RPMI7951 (cell line): ENCODE data around the gene VOPP1. TPM values are rescaled to one million over a fixed set of nuclear protein-coding genes. Genes with fewer than 3 reads are reported as not detected.
A peak's percentile ranks its signal among the peaks of the same experiment; 100 is the strongest.

Source experiments
- DNase-seq: peaks from one replicate; pipeline ENCODE4 v3.0.0-alpha.2; 2012; ENCODE audit warnings: low read depth
- total RNA-seq: library from RNA; depleted of rRNA; stranded (reverse); fragments of >200 nt; shearing (Covaris generic); gene quantifications from 2 replicates; pipeline ENCODE4 v1.2.3, GENCODE V29; 2014

VOPP1 gene
- total RNA-seq, 1 experiment from 2014 or later: 89.6 TPM

- DNase-seq: peak; percentile 63
These were observed 40.0 kb downstream of the VOPP1 start for GRCh38 chr7:55532150-55532917.

GRCh38 chr7:55531536-55531935 lies 40.8 kb downstream of the VOPP1 start:
- no peak for DNase-seq

DNA sequence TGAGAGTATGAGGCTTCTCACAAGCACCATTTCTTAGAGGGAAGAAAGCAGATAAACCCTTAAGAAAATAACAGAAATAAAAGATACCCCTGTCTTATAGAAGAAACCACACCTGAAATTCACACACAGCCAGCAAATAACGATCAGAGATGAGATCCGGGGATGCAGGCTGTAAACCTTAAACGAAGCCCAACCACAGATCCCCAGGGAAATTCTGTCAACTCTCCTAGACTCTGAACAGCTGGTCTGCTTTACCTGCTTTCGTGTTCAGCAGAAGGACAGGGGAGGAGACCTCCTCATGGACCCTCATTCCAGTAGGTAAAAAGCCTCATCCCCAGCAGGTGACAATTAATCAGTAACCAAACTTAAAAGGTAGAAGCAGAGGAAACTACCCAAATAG lies 45.0 kb downstream of the VOPP1 start:
- no peak for DNase-seq

DNA sequence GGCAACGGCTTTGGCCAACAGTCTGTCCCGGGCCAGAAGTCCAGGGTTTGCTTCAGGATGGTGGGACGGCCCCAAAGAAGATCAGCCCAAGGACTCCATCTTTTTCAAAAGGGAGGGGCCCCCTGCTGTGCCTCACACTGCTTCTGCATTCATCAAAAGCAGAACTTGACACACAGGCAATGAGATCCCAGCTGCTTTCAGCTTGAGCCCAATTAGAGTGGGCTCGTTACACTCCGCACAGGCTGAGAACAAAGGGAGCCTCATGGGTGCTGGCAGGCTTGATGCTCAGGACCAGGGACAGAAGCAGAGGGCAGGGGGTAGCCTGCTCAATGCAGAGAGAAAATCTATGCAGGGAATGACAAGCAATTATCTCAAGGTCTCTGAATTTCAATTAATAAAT lies 45.5 kb downstream of the VOPP1 start:
- no peak for DNase-seq

- no peak for DNase-seq
These were observed 46.0 kb downstream of the VOPP1 start for GRCh38 chr7:55526329-55526728.

- no peak for DNase-seq
These were observed 47.6 kb downstream of the VOPP1 start for GRCh38 chr7:55524558-55525310.

DNA sequence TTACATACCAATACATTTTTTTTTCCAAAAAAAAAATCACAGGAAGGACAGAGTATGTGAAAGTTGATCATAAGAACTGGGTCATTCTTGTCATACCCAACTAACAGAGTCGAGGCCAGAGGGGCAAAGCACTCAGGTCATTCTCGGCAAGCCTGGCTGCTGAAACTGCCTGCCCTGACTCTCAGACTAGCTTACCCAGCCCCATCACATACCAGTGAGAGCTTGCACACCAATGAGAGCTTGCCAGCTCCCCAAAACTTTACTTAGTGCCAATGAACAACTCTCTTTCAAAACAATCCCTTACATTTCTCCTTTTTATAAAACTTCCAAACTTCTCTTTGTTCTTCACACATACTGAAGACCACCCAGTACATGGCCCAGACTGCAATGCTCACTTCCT lies 48.9 kb downstream of the VOPP1 start:
- DNase-seq: no peak

GRCh38 chr7:55521917-55522902 lies 50.1 kb downstream of the VOPP1 start:
- no peak for DNase-seq

DNA sequence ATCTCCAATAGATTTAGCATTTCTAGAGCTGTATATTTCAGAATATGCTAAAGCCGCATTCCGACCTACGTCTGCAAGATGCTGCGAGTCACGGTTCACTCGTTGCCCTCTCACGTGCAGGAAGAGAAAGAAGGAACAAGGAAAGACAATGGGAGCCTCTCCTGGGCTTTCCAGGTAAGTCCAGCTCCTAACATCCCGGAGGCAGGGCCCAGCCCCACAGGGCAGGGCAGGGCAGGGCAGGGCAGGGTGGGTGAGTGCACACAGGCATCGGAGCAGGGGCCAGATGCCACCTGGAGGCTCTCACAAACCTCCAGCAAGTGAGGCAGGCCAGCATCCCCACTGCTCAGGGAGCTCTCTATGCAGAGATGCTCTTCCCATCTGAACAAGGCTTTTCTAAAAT lies 50.8 kb downstream of the VOPP1 start:
- DNase-seq: no peak

GRCh38 chr7:55520426-55521140 lies 51.7 kb downstream of the VOPP1 start:
- no peak for DNase-seq

DNA sequence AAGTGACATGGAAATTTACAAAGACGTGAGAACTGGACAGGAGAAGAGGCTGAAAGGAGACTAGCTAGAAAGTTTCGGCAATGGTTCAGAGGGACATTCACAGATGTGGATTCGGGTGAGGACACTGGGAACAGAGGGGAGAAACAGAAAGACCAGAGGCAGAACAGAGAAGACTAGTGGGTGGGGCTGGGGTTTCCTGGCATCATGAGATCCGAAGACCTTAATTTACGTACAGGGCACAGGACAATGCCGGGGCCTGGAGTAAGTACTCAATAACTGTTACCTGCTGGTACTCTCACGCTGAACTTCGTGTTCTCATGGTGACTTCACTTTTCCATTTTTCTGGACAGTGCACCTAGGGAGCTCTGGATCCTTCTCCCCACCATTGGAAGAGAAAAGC lies 53.5 kb downstream of the VOPP1 start:
- DNase-seq: no peak

DNA sequence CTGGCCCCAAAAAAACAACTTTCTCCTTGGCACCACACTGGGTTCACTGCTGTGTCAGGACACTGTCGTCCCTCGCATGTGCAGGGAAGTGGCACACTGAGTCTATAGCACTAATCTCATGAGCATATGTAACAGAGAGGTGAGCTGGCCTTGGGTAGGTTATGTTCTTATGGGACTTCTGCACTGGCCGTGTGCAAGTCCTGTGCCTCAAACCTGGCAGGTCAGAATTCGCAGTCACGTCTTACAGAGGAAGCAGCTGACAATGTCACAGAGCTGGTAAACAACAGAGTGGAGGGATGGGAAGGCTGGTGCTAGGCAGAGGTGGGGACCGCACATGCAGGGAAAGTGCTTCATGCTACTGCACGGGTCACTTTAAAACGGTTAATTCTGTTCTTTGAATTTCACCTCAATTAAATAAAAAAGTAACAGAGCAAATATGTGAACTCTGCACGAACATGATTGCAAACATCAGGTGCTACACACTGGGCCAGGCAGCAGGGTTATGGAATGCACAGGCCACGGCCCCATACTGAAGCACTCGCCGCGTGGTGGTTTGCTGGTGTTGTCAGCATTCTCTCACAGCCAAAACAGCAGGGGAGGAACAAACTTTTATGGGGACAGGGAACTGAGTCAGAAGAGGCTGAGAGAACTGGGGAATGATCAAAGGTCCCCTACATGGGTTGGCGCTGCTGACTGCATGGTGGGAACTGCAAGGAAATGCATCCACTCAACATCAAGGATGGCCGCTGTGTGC lies 54.2 kb downstream of the VOPP1 start:
- DNase-seq: no peak

DNA sequence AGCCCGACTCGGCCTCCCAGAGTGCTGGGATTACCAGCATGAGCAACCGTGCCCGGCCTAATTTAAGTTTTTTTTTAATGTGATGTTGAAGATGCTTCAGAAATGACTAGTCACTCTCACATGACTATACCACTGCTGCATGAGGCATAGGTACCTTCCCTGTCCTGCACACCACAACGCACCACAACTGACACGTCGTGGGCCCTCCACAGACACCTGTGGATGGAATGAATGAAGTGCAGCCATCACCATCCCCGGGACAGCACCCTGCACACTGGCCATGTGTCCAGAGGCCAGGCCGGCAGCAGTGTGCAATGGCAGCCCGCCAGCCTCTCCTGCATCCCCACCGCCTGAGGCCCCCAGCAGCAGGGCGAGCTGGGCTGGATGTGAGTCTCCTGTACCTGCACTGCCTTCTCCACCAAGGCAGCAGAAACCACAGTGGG lies 55.1 kb downstream of the VOPP1 start:
- DNase-seq: no peak

DNA sequence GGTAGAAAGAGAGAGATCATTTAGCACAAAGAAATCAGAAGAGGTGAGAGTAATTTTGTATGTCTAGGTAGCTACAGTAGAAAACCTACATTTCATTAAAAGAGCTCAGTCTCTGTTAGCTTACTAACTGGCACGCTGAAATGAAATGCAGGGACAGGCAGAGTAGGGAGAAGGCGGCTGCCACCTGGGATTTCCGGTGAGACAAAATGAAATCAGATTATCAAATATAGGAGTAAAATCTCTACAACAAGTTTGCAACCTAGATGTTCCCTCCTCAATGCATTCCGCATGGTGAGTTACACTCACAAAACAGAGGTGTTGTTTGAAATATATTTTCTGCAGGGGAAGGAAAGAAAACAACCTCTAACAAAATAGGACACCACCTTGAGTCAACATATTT lies 55.9 kb downstream of the VOPP1 start:
- no peak for DNase-seq

- DNase-seq: no peak
These were observed 56.6 kb downstream of the VOPP1 start for GRCh38 chr7:55515569-55516279.

- DNase-seq: no peak
These were observed 57.6 kb downstream of the VOPP1 start for GRCh38 chr7:55514546-55515265.

GRCh38 chr7:55513868-55514267 lies 58.4 kb downstream of the VOPP1 start:
- DNase-seq: no peak

DNA sequence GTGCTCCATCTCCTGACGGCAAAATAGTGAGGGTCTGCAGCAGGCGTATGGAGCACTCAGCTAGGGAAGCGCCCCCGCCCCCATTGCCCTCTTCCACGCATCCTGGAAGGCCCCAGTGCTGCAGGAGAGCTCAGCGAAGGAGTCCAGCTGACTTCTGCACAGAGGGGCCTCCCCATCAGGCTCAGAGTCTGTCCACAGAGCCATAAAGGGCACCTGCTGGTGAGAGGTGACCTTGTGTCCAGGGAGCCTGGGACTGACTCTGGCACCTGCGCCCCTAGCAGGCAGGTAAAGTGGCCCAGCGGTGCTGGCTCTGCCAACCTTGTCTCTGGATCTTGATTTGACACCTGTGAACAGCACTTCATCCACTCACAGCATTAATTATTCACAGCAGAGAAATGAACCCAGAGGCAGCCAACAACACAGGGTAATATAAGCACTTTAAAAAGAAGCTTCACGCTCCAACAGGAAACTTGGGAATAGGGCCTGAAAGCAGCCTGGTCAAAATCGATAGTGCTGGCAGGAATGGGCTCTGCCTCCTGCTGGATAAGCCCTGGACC lies 59.6 kb downstream of the VOPP1 start:
- DNase-seq: no peak

- DNase-seq: no peak
These were observed 61.7 kb downstream of the VOPP1 start for GRCh38 chr7:55510621-55511020.
